ENCODE measurements around the gene CYP46A1. TPM values are rescaled to one million over a fixed set of nuclear protein-coding genes. Genes with fewer than 3 reads are reported as not detected.

The CYP46A1 gene
- polyA plus RNA-seq, 3 donors, result 1.7 to 5.2 (median 4.1) TPM

- no peak for DNase-seq
These were observed 60.2 kb downstream of the CYP46A1 start for GRCh38 chr14:99744199-99744872.

GRCh38 chr14:99744873-99745224, 60.8 kb downstream of the CYP46A1 start:
- no peak for DNase-seq

- no peak for DNase-seq
These were observed 61.3 kb downstream of the CYP46A1 start for GRCh38 chr14:99745307-99745951.

GRCh38 chr14:99747167-99747566, 63.1 kb downstream of the CYP46A1 start:
- no peak for DNase-seq

- DNase-seq, result no peak
These were observed 63.7 kb downstream of the CYP46A1 start for GRCh38 chr14:99747582-99748330.

- no peak for DNase-seq
These were observed 64.4 kb downstream of the CYP46A1 start for GRCh38 chr14:99748529-99748928.

GRCh38 chr14:99749142-99749541, 65.0 kb downstream of the CYP46A1 start:
- DNase-seq, result no peak

GRCh38 chr14:99749763-99750715, 65.9 kb downstream of the CYP46A1 start:
- no peak for DNase-seq

- DNase-seq, result no peak
These were observed 66.8 kb downstream of the CYP46A1 start for GRCh38 chr14:99750746-99751450.

GRCh38 chr14:99751539-99752485, 67.7 kb downstream of the CYP46A1 start:
- no peak for DNase-seq

GRCh38 chr14:99752486-99753121, 68.5 kb downstream of the CYP46A1 start:
- DNase-seq, result no peak

GRCh38 chr14:99753225-99754140, 69.4 kb downstream of the CYP46A1 start:
- DNase-seq, result no peak

GRCh38 chr14:99754141-99755067, 70.3 kb downstream of the CYP46A1 start:
- no peak for DNase-seq

GRCh38 chr14:99755068-99755405, 70.9 kb downstream of the CYP46A1 start:
- no peak for DNase-seq

GRCh38 chr14:99755629-99756603, 71.8 kb downstream of the CYP46A1 start:
- no peak for DNase-seq

GRCh38 chr14:99756796-99757195, 72.7 kb downstream of the CYP46A1 start:
- no peak for DNase-seq
